Right lobe of liver (tissue), 6 donors: ENCODE results near the gene LRFN3. TPM values are rescaled to one million over a fixed set of nuclear protein-coding genes. Genes with fewer than 3 reads are reported as not detected.

ENCODE experiments used
- ATAC-seq, 4 donors: fragments of 200-7000 bp; cut with Tn5 transposase; one replicate each; pipeline ENCODE4 v1.9.1; 2020; ENCODE audit warnings: mild to moderate bottlenecking in 4 of 4, moderate library complexity in 4 of 4
- DNase-seq, 3 donors: peaks; one replicate each; pipeline ENCODE4 v3.0.0-alpha.2; 2020
- H3K27ac ChIP-seq, 3 donors: fragments of 200-600 bp; one replicate each; pipeline ENCODE4 v1.8.0; 2022
- H3K27me3 ChIP-seq, 2 donors: fragments of 200-600 bp; one replicate each; pipeline ENCODE4 v1.8.0; 2022
- H3K36me3 ChIP-seq, 4 donors: fragments of 200-600 bp; sonication (generic) in 1 of 4; one replicate each; pipeline versions ENCODE4 v1.5.1 to v1.8.0; 2017 to 2022; ENCODE audit warnings: control low read depth in 1 of 4
- H3K4me1 ChIP-seq, 4 donors: fragments of 200-600 bp; sonication (generic) in 1 of 4; one replicate each; pipeline versions ENCODE4 v1.5.1 to v1.8.0; 2017 to 2022; ENCODE audit warnings: control low read depth in 1 of 4
- H3K4me3 ChIP-seq, 3 donors: fragments of 200-600 bp; one replicate each; pipeline ENCODE4 v1.8.0; 2022
- H3K9me3 ChIP-seq, 4 donors: fragments of 200-600 bp; sonication (generic) in 1 of 4; one replicate each; pipeline versions ENCODE4 v1.5.1 to v1.8.0; 2017 to 2022; ENCODE audit warnings: control low read depth in 1 of 4
- CTCF ChIP-seq, 4 donors: fragments of 200-600 bp in 3 of 4; fragments of 450-650 bp in 1 of 4; IDR thresholded peaks; one replicate each; pipeline versions ENCODE4 v1.5.1 to v1.8.0; 2016 to 2022; ENCODE audit warnings: antibody characterized with exemption in 4 of 4, mild to moderate bottlenecking in 2 of 4
- POLR2A ChIP-seq: fragments of 450-650 bp; IDR thresholded peaks from one replicate; pipeline ENCODE4 v1.6.1; 2017; ENCODE audit warnings: antibody characterized with exemption, mild to moderate bottlenecking
- WGBS: methylation state at CpG from one replicate; pipeline ENCODE4 v1.1.6; 2018; ENCODE audit warnings: low coverage, low lambda C conversion rate; ENCODE audit not compliant: insufficient coverage; ENCODE audit errors: missing lambda C conversion rate; 5-methylcytosine and 5-hydroxymethylcytosine counted together
- intact Hi-C, 2 donors: fragments of 100-400 bp; cut with DNase I; formaldehyde crosslinking; loops; one replicate each; pipeline versions ENCODE4 v1.11.2 to v1.14.1; 2022
- total RNA-seq, 6 experiments: library from RNA; depleted of rRNA in 2 of 6; stranded (reverse); fragments of >200 nt in 2 of 6; fragmentation: NEBNext Ultra II Directional in 3 of 6; extraction: Animal tissue kit (Norgen Biotek cat#: 25700) in 3 of 6; gene quantifications; one replicate each; pipeline versions ENCODE4 v1.1.0 to v1.2.4, GENCODE V29; 2016 to 2023
- donor health status: DM: no; HTN: yes; CAD: no.
- donor health status: DM: no; HTN: no; CAD: no.
- donor health status: DM: no; HTN: no; CAD: no.
- donor health status: DM: no; HTN: yes; CAD: no.
- donor health status: DM: no; HTN: yes; CAD: no.

Gene LRFN3
- total RNA-seq, 6 experiments from 2014 or later, result 5.6 to 8.6 (median 7.0) TPM

GRCh38 chr19:35959968-35960320 is 23.8 kb downstream of the LRFN3 start:
- TF ChIP-seq POLR2A, result no peak
- TF ChIP-seq CTCF (IDR thresholded peaks at IDR 0.05), result no peak
- no peaks in the 10 kb centered on the region for H3K9me3 ChIP-seq
- WGBS, result 40% methylated on average over 9 of the region's 20 CpGs
- ATAC-seq (peak in 1 of 4 donors; percentile 10), DNase-seq (no peak)
- no peaks in the 10 kb centered on the region for H3K36me3 ChIP-seq
- peaks cover 0 to 4% of the 10 kb centered on the region in 2 donors for H3K27me3 ChIP-seq
- intact Hi-C loops, result no loop called here
- no peak overlapping the region for H3K4me3 ChIP-seq
- H3K4me1 ChIP-seq, result no peaks in the 10 kb centered on the region
- no peak overlapping the region for H3K27ac ChIP-seq

GRCh38 chr19:35960432-35960972 is 24.3 kb downstream of the LRFN3 start:
- no peak for ATAC-seq
- H3K27me3 ChIP-seq, result peaks cover 0 to 4% of the 10 kb centered on the region in 2 donors
- intact Hi-C loops, result no loop called here

GRCh38 chr19:35963514-35963913 is 27.3 kb downstream of the LRFN3 start:
- DNase-seq (no peak), ATAC-seq (peak in 3 of 4 donors; percentile 34 to 60 (median 55))
- Histone ChIP-seq H3K4me3 (no peak overlapping the region), H3K36me3 (no peaks in the 10 kb centered on the region), H3K9me3 (no peaks in the 10 kb centered on the region), H3K27ac (no peak overlapping the region), H3K27me3 (peaks cover 0 to 4% of the 10 kb centered on the region in 2 donors), H3K4me1 (no peaks in the 10 kb centered on the region)
- WGBS, result 13% methylated on average over 9 of the region's 9 CpGs
- intact Hi-C loops, result no loop called here
- TF ChIP-seq POLR2A (no peak), CTCF (IDR thresholded peaks at IDR 0.05) (no peak)

More at GRCh38 chr19:35960432-35960972, 24.3 kb downstream of the LRFN3 start:
- Histone ChIP-seq H3K36me3 (no peaks in the 10 kb centered on the region), H3K4me3 (no peak overlapping the region), H3K27ac (no peak overlapping the region), H3K9me3 (no peaks in the 10 kb centered on the region), H3K4me1 (no peaks in the 10 kb centered on the region)
- DNase-seq, result no peak
- WGBS, result 57% methylated on average over 5 of the region's 7 CpGs
- TF ChIP-seq CTCF (IDR thresholded peaks at IDR 0.05) (no peak), POLR2A (no peak)

GRCh38 chr19:35966771-35967170 is 30.6 kb downstream of the LRFN3 start:
- intact Hi-C loops, result no loop called here
- TF ChIP-seq POLR2A, result no peak
- TF ChIP-seq CTCF (IDR thresholded peaks at IDR 0.05), result no peak
- no peaks in the 10 kb centered on the region for H3K36me3 ChIP-seq
- DNase-seq (no peak), ATAC-seq (no peak)
- H3K4me1 ChIP-seq, result no peaks in the 10 kb centered on the region
- H3K27ac ChIP-seq, result no peak overlapping the region
- no peaks in the 10 kb centered on the region for H3K9me3 ChIP-seq
- H3K4me3 ChIP-seq, result no peak overlapping the region
- no peaks in the 10 kb centered on the region for H3K27me3 ChIP-seq
- WGBS, result no CpG with 5 or more reads among the region's 3 CpGs

GRCh38 chr19:35973487-35973886 is 37.3 kb downstream of the LRFN3 start:
- no peak for ATAC-seq
- TF ChIP-seq POLR2A (no peak), CTCF (IDR thresholded peaks at IDR 0.05) (no peak)

More at GRCh38 chr19:35973487-35973886, 37.3 kb downstream of the LRFN3 start:
- Histone ChIP-seq H3K4me1 (no peaks in the 10 kb centered on the region), H3K4me3 (no peak overlapping the region), H3K27ac (no peak overlapping the region), H3K36me3 (no peaks in the 10 kb centered on the region), H3K27me3 (no peaks in the 10 kb centered on the region), H3K9me3 (no peaks in the 10 kb centered on the region)
- intact Hi-C loops, result no loop called here
- no peak for DNase-seq
- 10% methylated on average over 2 of the region's 8 CpGs for WGBS
